H1 (cell line): ENCODE results near the gene WRAP53. TPM values are rescaled to one million over a fixed set of nuclear protein-coding genes. Genes with fewer than 3 reads are reported as not detected.

Source experiments
- CTCF ChIA-PET: fragments of 300-600 bp; sonication (Branson Sonifier 250); formaldehyde crosslinking; loops from one replicate; lab custom pipeline; 2021; ENCODE audit not compliant: partially characterized antibody; lab: Charles Lee
- POLR2A ChIA-PET: fragments of 300-600 bp; sonication (Branson Sonifier 250); formaldehyde crosslinking; loops from one replicate; lab custom pipeline; 2021; ENCODE audit warnings: inconsistent platforms; ENCODE audit not compliant: partially characterized antibody; lab: Charles Lee
- DNase-seq, 2 experiments: peaks; one replicate each; pipeline versions ENCODE4 v3.0.0 to v3.0.0-alpha.2; 2010 to 2022; ENCODE audit warnings: low spot score in 2 of 2, low read depth in 1 of 2, mixed read lengths in 1 of 2
- FAIRE-seq: peaks from 2 replicates; lab custom pipeline; 2011; peaks lifted over from hg19 to GRCh38; lab: Jason Lieb, UNC
- H2AFZ ChIP-seq: 2 replicates; pipeline ENCODE4 v1.8.1; 2012; ENCODE audit warnings: low read length, inconsistent platforms
- H2AK5ac ChIP-seq: 2 replicates; pipeline ENCODE4 v1.6.1; 2013; ENCODE audit warnings: low read depth, low read length
- H2BK120ac ChIP-seq: replicated peaks from 2 replicates; pipeline ENCODE3; 2013; ENCODE audit warnings: low read depth, low read length, inconsistent platforms
- H2BK12ac ChIP-seq: 2 replicates; pipeline ENCODE4 v1.6.1; 2013; ENCODE audit warnings: low read depth, low read length
- H2BK15ac ChIP-seq: 2 replicates; pipeline ENCODE4 v1.6.1; 2013; ENCODE audit warnings: low read length
- H2BK20ac ChIP-seq: 2 replicates; pipeline ENCODE4 v1.6.1; 2013; ENCODE audit warnings: low read length
- H2BK5ac ChIP-seq: 2 replicates; pipeline ENCODE4 v1.6.1; 2013; ENCODE audit warnings: low read depth, low read length
- H3K14ac ChIP-seq: 2 replicates; pipeline ENCODE4 v1.6.1; 2013; ENCODE audit warnings: inconsistent platforms; ENCODE audit not compliant: insufficient read length
- H3K18ac ChIP-seq: 2 replicates; pipeline ENCODE4 v1.6.1; 2013; ENCODE audit warnings: low read length; ENCODE audit errors: extremely low read depth
- H3K23ac ChIP-seq: 2 replicates; pipeline ENCODE4 v1.6.1; 2013; ENCODE audit warnings: inconsistent platforms; ENCODE audit not compliant: insufficient read length
- H3K23me2 ChIP-seq: 2 replicates; pipeline ENCODE4 v1.6.1; 2013; ENCODE audit warnings: low read depth, low read length
- H3K27ac ChIP-seq: 2 replicates; pipeline ENCODE4 v1.6.1; 2011; ENCODE audit warnings: low read depth, low read length, inconsistent platforms
- H3K27me3 ChIP-seq, 4 experiments: replicated peaks in 1 of 4; 1 replicate in 1 of 4; 2 replicates in 3 of 4; pipeline versions ENCODE4 v1.6.1 to v1.8.1; 2011 to 2013; ENCODE audit warnings: low read length in 3 of 4, mild to moderate bottlenecking in 3 of 4, inconsistent platforms in 2 of 4, mixed read lengths in 2 of 4, moderate library complexity in 1 of 4; ENCODE audit not compliant: control insufficient read depth in 3 of 4, insufficient read depth in 3 of 4; ENCODE audit errors: extremely low read depth in 1 of 4
- H3K36me3 ChIP-seq, 4 experiments: 2 replicates each; pipeline versions ENCODE4 v1.6.1 to v1.8.1; 2011 to 2013; ENCODE audit warnings: mild to moderate bottlenecking in 4 of 4, low read length in 3 of 4, moderate library complexity in 2 of 4, control low read depth in 1 of 4, inconsistent platforms in 1 of 4; ENCODE audit not compliant: insufficient read depth in 4 of 4, control insufficient read depth in 2 of 4
- H3K4ac ChIP-seq: replicated peaks from 2 replicates; pipeline ENCODE3; 2013; ENCODE audit warnings: low read length, low read depth, mixed read lengths, inconsistent platforms; ENCODE audit not compliant: insufficient read length
- H3K4me1 ChIP-seq, 4 experiments: replicated peaks in 1 of 4; 1 replicate in 1 of 4; 2 replicates in 3 of 4; pipeline versions ENCODE4 v1.6.1 to v1.8.1; 2011 to 2013; ENCODE audit warnings: low read length in 3 of 4, inconsistent platforms in 2 of 4, mixed read lengths in 1 of 4; ENCODE audit not compliant: insufficient read depth in 4 of 4, control insufficient read depth in 3 of 4
- H3K4me2 ChIP-seq, 2 experiments: 2 replicates each; pipeline versions ENCODE4 v1.6.1 to v1.8.1; 2011 to 2013; ENCODE audit warnings: low read depth in 2 of 2, low read length in 2 of 2, control low read depth in 1 of 2, inconsistent platforms in 1 of 2, mild to moderate bottlenecking in 1 of 2; ENCODE audit not compliant: insufficient read depth in 1 of 2
- H3K4me3 ChIP-seq, 4 experiments: fragments of 200-600, 300-600 bp in 1 of 4; sonication (generic), shearing (Covaris generic), sonication (Bioruptor Twin) in 1 of 4; 2 replicates each; pipeline versions ENCODE4 v1.5.1 to v1.8.1; 2011 to 2016; ENCODE audit warnings: low read length in 4 of 4, low read depth in 3 of 4, control low read depth in 2 of 4, inconsistent platforms in 2 of 4, mild to moderate bottlenecking in 2 of 4, mixed read lengths in 1 of 4, moderate library complexity in 1 of 4; ENCODE audit not compliant: insufficient read depth in 2 of 4; ENCODE audit errors: extremely low read depth in 1 of 4
- H3K56ac ChIP-seq: replicated peaks from 2 replicates; pipeline ENCODE3; 2013; ENCODE audit warnings: low read depth, mild to moderate bottlenecking, mixed read lengths, low read length, inconsistent platforms; ENCODE audit not compliant: insufficient read length
- H3K79me1 ChIP-seq: 2 replicates; pipeline ENCODE4 v1.6.1; 2013; ENCODE audit warnings: low read depth, low read length, control low read depth
- H3K79me2 ChIP-seq, 2 experiments: 2 replicates each; pipeline versions ENCODE4 v1.6.1 to v1.8.1; 2012 to 2013; ENCODE audit warnings: low read length in 2 of 2, mild to moderate bottlenecking in 2 of 2, inconsistent platforms in 1 of 2; ENCODE audit not compliant: insufficient read depth in 2 of 2, control insufficient read depth in 1 of 2
- H3K9ac ChIP-seq, 4 experiments: replicated peaks in 1 of 4; 1 replicate in 1 of 4; 2 replicates in 3 of 4; pipeline versions ENCODE4 v1.6.1 to v1.8.1; 2011 to 2013; ENCODE audit warnings: low read depth in 3 of 4, low read length in 3 of 4, control low read depth in 2 of 4, mild to moderate bottlenecking in 2 of 4, moderate library complexity in 2 of 4, inconsistent platforms in 1 of 4; ENCODE audit errors: extremely low read depth in 1 of 4
- H3K9me3 ChIP-seq, 2 experiments: 2 replicates each; pipeline versions ENCODE4 v1.6.1 to v1.8.1; 2012 to 2013; ENCODE audit warnings: mild to moderate bottlenecking in 2 of 2, moderate library complexity in 2 of 2, control low read depth in 1 of 2, inconsistent platforms in 1 of 2, low read depth in 1 of 2, low read length in 1 of 2, mixed read lengths in 1 of 2; ENCODE audit not compliant: insufficient read depth in 2 of 2
- H4K20me1 ChIP-seq, 2 experiments: replicated peaks in 1 of 2; 2 replicates each; pipeline versions ENCODE3 to v1.8.1; 2011 to 2013; ENCODE audit warnings: inconsistent platforms in 2 of 2, low read length in 2 of 2, mild to moderate bottlenecking in 1 of 2; ENCODE audit not compliant: insufficient read depth in 2 of 2, control insufficient read depth in 1 of 2
- H4K5ac ChIP-seq: 2 replicates; pipeline ENCODE4 v1.6.1; 2013; ENCODE audit warnings: low read length, low read depth, mixed read lengths, inconsistent platforms; ENCODE audit not compliant: insufficient read length
- H4K8ac ChIP-seq: 2 replicates; pipeline ENCODE4 v1.8.0; 2013; ENCODE audit warnings: mild to moderate bottlenecking, moderate library complexity, low read length, inconsistent platforms; ENCODE audit not compliant: insufficient read depth; ENCODE audit errors: extremely low read depth
- H4K91ac ChIP-seq: replicated peaks from 2 replicates; pipeline ENCODE3; 2013; ENCODE audit warnings: low read length, mixed read lengths, inconsistent platforms; ENCODE audit not compliant: insufficient read length
- CREB1 ChIP-seq: IDR thresholded peaks from 2 replicates; pipeline ENCODE4 v1.6.1; 2012; ENCODE audit warnings: inconsistent platforms
- CTCF ChIP-seq, 3 experiments: IDR thresholded peaks; 1 replicate in 2 of 3; 2 replicates in 1 of 3; pipeline versions ENCODE4 v1.5.1 to v1.6.1; 2011; ENCODE audit warnings: low read length in 3 of 3, mild to moderate bottlenecking in 3 of 3, inconsistent platforms in 2 of 3, low read depth in 1 of 3, moderate library complexity in 1 of 3; ENCODE audit not compliant: insufficient read depth in 1 of 3; ENCODE audit errors: control extremely low read depth in 1 of 3
- RAD21 ChIP-seq, 2 experiments: IDR thresholded peaks in 1 of 2; conservative IDR thresholded peaks in 1 of 2; 2 replicates each; pipeline ENCODE4 v1.6.1; 2011; ENCODE audit warnings: low read depth in 2 of 2, low read length in 2 of 2, improper control_type of control experiment in 1 of 2, inconsistent platforms in 1 of 2, mild to moderate bottlenecking in 1 of 2, moderate library complexity in 1 of 2
- TBP ChIP-seq: IDR thresholded peaks from 2 replicates; pipeline ENCODE4 v1.6.1; 2011; ENCODE audit warnings: low read depth, low read length, improper control_type of control experiment
- WGBS, 2 experiments: shearing (Covaris generic) in 1 of 2; methylation state at CpG; one replicate each; pipeline versions ENCODE4 v1.1.6 to v1.1.7; 2013 to 2015; ENCODE audit warnings: low lambda C conversion rate in 2 of 2, mixed read lengths in 2 of 2, inconsistent platforms in 1 of 2, low coverage in 1 of 2, missing lambda C conversion rate in 1 of 2; ENCODE audit not compliant: insufficient replicate concordance in 2 of 2, insufficient coverage in 1 of 2, insufficient read length in 1 of 2; ENCODE audit errors: extremely low coverage in 1 of 2, missing lambda C conversion rate in 1 of 2; 5-methylcytosine and 5-hydroxymethylcytosine counted together
- polyA plus RNA-seq, 7 experiments: library from polyadenylated mRNA; depleted of rRNA in 3 of 7; stranded (reverse) in 5 of 7; unstranded in 2 of 7; fragments of >200 nt in 5 of 7; fragments of 200-250 nt in 2 of 7; gene quantifications; 1 replicate in 5 of 7; 2 replicates in 1 of 7; 4 replicates in 1 of 7; pipeline versions ENCODE4 v1.2.1 to v1.2.3, GENCODE V29; 2011 to 2013; ENCODE audit warnings: missing spikeins in 2 of 7, mixed read lengths in 2 of 7
- total RNA-seq: library from RNA; stranded (reverse); fragmentation: NEBNext Ultra II Directional; extraction: Animal tissue kit (Norgen Biotek cat#: 25700); gene quantifications from 2 replicates; pipeline ENCODE4 v1.2.1, GENCODE V29; 2021

The WRAP53 gene
- total and polyA plus RNA-seq, 2 of the 8 experiments (the other 6 are each of a cell fraction or from before 2014, with no cell fraction given) = 29.2 to 30.1 TPM

GRCh38 chr17:7673239-7673638, 15.0 kb upstream of the WRAP53 start:
- H2AK5ac ChIP-seq = no peak overlapping the region
- H3K27ac ChIP-seq = no peak overlapping the region
- H3K4ac ChIP-seq = no peak overlapping the region
- no peak overlapping the region for H3K56ac ChIP-seq
- no peak overlapping the region for H2AFZ ChIP-seq
- no peak overlapping the region for H2BK12ac ChIP-seq
- H3K79me2 ChIP-seq = peaks cover 0 to 4% of the 10 kb centered on the region in 2 experiments; a peak in 2 of 4 replicates
- H4K5ac ChIP-seq = no peak overlapping the region
- CTCF ChIA-PET = interaction anchor here (0.6 to 15.7 kb wide), 22 partner anchors 9 to 110 kb away, joined by 3 to 332 read pairs (median 6); partner anchors contain the start of genes ATP1B2, EFNB3, FXR2 and MPDU1
- peak; percentile 79 to 85 for TF ChIP-seq RAD21 (IDR thresholded peaks at IDR 0.05 in 1 of 2, conservative IDR thresholded peaks at IDR 0.05 in 1 of 2; ENCODE audit: low read depth in 2 of 2, low read length in 2 of 2)
- TF ChIP-seq TBP = no peak
- peak in 2 of 3 experiments; percentile 66 to 74; a peak in 3 of 4 replicates for TF ChIP-seq CTCF (IDR thresholded peaks at IDR 0.05; ENCODE audit: control extremely low read depth in 1 of 3, insufficient read depth in 1 of 3, low read depth in 1 of 3, low read length in 3 of 3)
- no peak for TF ChIP-seq CREB1
- H2BK120ac ChIP-seq = no peak overlapping the region
- no peak overlapping the region for H4K8ac ChIP-seq
- no peaks in the 10 kb centered on the region for H3K27me3 ChIP-seq
- H3K9me3 ChIP-seq = peaks cover 5 to 13% of the 10 kb centered on the region in 2 experiments; a peak in 2 of 4 replicates
- no peak overlapping the region for H4K91ac ChIP-seq
- peaks cover 5 to 15% (median 10%) of the 10 kb centered on the region in 4 experiments for H3K4me1 ChIP-seq
- peak in 1 of 2 experiments; percentile 89 for DNase-seq
- 97% methylated on average over 2 of the region's 2 CpGs; no CpG with 5 or more reads in 1 of the 2 experiments for WGBS, 2 experiments
- POLR2A ChIA-PET = interaction anchor here (0.6 to 79.4 kb wide), 5 partner anchors 7 to 99 kb away, joined by 3 to 2272 read pairs (median 36); partner anchors contain the start of genes ATP1B2, FXR2, MPDU1 and SAT2
- no peak overlapping the region for H3K18ac ChIP-seq
- peaks cover 32 to 73% (median 59%) of the 10 kb centered on the region in 4 experiments for H3K36me3 ChIP-seq
- H3K14ac ChIP-seq = no peak overlapping the region
- H2BK15ac ChIP-seq = no peak overlapping the region
- no peak overlapping the region for H3K4me2 ChIP-seq
- no peak overlapping the region for H3K4me3 ChIP-seq
- no peak overlapping the region for H2BK5ac ChIP-seq
- no peak overlapping the region for H3K23ac ChIP-seq
- no peak overlapping the region for H2BK20ac ChIP-seq
- H4K20me1 ChIP-seq = peaks cover 0 to 2% of the 10 kb centered on the region in 2 experiments
- FAIRE-seq = peak; percentile 48
- no peak overlapping the region for H3K9ac ChIP-seq
- no peaks in the 10 kb centered on the region; the same call in 1 of the 2 replicates for H3K79me1 ChIP-seq
- no peaks in the 10 kb centered on the region for H3K23me2 ChIP-seq
